GM10847 (cell line): Measurements from ENCODE around the gene PSMC4.

ENCODE experiments used
- POLR2A ChIP-seq: IDR thresholded peaks from 2 replicates; pipeline ENCODE4 v1.6.1; 2011; ENCODE audit not compliant: insufficient read length; ENCODE audit errors: extremely low read depth

The PSMC4 gene

DNA sequence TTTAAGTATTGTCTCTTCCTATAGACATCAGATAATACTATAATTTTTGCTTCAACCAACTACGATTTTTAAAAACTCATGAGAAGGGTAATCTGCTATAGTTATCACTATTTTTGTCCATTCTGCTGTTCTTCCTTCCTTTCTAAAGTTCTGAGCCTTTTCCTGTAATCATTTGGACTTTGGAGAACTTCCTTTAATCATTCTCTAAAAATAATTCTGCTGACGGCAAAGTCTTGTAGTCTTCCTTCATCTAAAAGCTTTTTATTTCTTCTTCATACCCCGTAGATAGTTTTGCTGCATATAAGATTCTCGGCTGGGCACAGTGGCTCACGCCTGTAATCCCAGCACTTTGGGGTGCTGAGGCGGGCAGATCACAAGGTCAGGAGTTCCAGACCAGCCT lies 31.4 kb upstream of the PSMC4 start:
- no peak for TF ChIP-seq POLR2A

DNA sequence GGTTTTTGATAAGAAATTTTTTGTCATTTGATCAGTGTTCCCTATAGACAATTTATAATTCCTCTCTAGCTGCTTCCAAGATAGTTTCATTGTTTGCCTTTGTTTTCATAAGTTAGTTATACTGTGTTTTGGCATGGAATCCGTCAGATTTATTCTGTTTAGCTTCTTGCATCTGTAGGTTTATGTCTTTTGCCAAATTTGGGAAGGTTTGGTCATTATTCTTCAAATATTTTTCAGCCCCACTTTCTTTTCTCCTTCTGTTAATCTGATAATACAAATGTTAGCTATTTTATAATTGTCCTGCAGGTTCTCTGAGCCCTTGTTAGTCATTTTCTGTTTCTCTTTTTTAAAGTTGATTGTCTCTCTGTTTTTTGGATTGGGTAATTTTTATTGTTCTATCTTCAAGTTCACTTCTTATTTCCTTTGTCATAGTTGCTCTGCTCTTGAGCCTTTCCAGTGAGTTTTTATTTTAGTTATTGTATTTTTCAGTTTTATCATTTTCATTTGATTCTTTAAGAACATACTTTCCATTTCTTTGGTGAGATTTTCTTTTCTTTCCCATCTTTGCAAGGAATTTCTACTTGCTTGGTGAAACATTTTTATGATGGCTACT lies 30.6 kb upstream of the PSMC4 start:
- no peak for TF ChIP-seq POLR2A

DNA sequence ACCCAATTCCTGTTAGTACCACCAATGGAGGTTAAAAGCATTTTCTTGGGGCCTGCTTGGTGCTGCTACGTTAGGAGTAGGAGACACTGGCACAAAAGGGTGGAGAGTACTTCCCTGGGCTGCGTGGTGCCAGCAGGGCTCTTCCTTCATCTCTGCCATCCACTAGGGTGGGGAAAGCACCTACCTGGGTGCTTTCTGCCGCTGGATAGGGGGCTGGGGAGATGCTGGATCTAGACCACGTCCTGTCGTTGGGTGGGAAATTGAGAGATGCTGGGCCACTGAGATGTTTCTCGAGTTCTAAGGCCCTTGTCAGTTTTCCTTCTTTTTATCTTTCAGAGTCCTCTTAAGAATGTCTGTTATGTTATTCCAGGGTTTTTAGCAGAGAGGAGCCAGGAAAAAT lies 29.8 kb upstream of the PSMC4 start:
- TF ChIP-seq POLR2A: no peak

DNA sequence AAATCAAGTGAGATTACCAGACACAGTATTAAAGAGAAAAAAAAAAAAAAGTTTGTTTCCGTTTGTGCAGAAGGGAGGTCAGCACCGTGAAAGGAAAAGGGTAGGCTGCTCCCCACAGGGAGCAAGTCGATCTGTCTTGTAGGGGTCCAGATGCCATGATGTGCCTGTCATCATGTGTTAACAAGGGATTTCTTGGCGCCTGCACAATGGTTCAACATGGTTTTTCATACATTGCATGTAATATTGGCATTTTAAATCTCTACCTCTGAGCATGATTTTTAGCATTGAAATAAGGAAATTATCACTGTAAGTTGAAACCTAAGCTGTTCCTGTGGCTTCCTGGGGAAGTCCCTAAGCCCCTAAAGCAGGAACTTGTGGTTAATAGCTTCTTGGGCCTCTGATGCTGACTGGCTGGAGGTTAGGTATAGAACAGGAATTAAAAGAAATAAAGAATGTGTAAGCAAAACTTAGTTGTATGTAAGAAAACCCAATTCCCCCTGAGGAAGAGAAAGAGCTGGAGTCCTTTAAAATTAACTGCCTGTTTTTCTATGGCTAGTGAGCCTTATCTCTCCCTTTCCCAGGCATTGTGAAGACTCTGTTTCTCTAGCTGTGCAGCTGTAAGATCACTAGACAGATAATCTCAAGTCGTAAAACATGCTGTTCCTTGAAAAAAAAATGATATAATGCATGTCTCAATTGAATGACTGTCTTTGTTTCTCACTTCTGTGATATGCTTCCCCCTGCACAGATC lies 29.2 kb upstream of the PSMC4 start:
- no peak for TF ChIP-seq POLR2A

DNA sequence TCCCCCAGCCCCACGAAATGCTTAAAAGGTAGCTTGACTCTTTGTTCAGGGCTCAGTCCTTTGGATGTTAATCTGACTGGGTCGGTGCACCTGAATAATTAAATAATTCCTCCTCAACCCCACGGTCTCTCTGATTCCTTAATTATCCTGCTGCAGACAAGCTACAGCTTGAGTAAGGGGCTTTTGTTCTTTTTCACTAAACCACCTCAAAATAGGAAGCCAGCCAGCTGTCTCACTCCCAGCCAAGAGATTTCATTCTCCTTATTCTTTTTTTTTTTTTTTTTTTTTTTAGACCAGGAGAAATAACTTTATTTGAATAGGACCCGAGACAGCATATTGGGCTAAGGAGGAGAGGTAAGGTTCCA lies 28.6 kb upstream of the PSMC4 start:
- TF ChIP-seq POLR2A: no peak

DNA sequence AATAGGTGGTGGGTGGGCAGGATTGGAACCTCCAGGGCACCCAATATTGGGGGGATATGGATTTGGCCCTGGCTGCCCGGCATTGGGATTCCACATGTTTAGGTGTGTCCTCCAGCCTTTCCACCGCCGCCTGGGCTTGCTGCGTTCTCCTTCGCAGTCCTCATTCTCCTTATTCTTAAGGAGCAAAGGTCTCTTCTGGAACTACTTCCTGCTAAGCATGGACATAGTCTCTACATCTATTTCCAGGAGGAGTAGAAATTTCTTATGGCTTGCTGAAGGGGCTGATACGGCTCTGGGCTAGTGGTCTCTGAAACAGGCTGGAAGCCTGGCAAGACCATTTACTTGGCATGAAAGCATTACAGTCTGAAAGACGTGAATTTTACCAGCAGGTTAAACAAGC lies 27.4 kb upstream of the PSMC4 start:
- no peak for TF ChIP-seq POLR2A

DNA sequence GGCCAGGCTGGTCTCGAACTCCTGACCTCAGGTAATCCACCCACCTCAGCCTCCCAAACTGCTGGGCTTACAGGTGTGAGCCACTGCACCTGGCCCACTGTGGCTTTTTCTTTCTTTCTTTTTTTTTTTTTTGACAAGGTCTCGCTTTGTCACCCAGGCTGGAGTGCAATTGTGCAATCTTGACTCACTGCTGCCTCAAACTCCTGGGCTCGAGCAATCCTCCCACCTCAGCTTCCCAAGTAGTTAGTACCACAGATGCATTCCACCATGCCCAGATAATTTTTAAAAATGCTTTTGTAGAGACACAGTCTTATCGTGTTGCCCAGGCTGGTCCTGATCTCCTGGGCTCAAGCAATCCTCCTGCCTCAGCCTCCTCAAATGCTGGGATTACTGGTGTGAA lies 24.4 kb upstream of the PSMC4 start:
- no peak for TF ChIP-seq POLR2A

DNA sequence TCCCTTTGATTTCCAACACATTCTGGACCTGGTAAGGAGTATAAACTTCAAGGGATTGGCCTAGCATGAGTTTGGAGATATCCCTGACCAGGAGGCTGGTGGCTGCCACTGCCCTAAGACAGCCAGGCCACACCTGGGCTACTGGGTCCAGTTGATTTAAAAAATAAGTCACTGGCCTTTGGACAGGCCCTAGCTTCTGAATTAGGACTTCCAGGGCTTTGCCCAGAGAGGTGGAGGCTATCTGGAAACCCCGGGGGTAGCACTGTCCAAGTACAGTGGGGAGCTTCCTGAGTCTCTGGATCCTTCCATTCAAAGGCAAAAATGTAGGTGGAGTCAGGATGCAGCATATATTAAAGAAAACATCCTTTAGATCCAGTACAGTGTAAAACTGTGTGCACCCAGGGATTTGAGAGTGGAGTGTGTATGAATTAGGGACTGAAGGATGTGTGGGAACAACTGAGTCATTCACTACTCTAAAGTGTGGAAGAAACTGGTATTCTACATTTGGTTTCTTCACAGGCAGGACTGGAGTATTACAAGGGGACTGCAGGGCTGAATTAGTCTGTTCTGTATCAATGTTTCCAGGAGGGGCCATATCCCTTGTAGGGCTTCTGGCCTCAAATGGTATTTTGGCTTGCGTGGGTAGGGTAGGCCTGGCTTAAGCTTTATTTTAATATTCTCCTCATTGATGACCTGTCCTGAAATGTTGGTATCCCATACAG lies 21.8 kb upstream of the PSMC4 start:
- TF ChIP-seq POLR2A: no peak

DNA sequence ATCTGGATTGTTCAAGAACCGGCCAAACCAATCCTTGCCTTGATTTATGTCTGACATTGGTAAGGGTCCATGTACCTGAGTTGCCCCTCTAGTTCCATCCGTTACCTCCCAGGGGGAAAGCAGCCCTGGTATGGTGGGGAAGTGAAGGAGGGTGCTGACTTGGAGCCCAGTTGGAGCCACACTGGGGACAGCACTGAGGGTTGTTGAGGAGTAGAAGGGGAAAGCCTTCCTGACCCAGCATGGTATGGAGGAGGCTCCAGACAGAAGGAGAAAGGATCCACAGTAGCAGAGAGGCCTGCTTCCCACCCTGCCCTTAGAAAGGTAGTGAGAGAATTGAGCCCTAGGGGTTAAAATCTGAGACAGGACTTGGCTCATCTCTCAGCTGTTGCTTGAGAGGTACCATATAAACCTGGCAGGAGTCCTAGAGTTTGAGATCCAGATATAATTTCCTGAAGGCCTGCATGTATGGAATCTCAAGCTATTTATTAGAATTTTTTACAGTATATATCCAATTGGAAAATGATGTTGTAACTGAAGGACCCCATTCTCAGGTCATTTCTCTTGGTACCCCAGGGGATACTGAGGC lies 19.8 kb upstream of the PSMC4 start:
- no peak for TF ChIP-seq POLR2A

DNA sequence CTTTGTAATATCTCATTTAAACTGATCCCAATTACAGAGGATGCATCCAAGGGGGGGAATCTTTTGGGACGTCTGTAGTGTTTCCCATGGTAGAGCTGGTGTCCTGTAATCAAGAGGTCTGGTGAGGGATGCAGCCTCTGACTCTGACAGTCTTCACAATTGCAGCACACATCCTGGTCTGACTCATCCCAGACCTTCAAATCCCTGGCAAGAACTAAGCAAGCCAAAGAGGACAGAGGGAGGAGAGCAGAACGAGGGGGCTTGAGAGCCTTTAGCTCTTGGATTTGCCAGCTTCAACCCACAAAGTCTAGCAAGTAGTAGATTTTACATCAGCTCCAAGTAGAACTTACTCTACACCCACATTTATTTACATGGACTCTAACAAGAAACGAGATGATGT lies 19.3 kb upstream of the PSMC4 start:
- no peak for TF ChIP-seq POLR2A

DNA sequence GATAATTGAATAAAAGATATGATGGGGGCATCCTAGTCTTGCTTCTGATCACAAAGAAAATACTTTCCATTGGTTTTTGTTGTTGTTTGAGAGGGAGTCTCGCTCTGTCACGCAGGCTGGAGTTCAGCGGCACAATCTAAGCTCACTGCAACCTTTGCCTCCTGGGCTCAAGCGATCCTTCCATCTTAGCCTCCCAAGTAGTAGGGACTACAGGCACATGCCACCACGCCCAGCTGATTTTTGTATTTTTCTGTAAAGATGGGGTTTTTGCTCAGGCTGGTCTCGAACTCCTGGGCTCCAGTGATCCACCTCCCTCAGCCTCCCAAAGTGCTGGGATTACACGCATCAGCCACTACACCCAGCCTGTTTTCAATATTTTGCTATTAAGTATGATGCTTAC lies 17.1 kb upstream of the PSMC4 start:
- TF ChIP-seq POLR2A: no peak

DNA sequence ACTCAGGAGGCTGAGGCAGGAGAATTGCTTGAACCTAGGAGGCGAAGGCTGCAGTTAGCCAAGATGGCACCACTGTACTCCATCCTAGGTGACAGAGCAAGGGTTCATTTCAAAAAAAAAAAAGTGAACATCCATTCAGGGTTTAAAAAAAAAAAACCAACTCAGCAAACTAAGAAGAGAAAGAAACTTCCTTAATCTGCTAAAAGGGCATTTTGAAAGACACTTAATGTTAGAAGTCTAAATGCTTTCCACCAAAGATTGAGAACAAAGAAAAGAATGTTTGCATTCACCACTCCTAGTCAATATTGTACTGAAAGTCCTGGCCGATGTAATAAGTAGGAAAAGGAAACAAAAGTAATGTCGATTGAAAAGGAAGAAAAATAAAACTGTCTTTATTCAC lies 7.1 kb upstream of the PSMC4 start:
- TF ChIP-seq POLR2A: no peak

DNA sequence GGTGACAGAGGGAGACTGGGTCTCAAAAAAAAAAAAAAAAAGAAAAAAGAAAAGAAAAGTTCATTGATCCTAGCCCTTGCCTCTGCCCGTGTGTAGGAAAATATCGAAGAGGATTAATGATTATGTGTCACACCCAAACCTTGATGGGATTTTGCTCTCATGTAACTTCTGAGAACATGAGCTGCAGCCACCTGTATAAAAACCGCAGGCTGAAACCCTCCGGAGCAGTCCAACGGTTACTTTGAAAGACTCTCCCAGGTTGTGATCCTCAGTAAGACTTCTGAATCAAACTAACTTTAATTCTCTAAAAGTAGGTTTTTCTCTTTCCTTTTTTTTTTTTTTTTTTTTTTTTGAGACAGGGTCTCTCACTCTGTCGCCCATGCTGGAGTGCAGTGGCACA lies 4.3 kb upstream of the PSMC4 start:
- no peak for TF ChIP-seq POLR2A

DNA sequence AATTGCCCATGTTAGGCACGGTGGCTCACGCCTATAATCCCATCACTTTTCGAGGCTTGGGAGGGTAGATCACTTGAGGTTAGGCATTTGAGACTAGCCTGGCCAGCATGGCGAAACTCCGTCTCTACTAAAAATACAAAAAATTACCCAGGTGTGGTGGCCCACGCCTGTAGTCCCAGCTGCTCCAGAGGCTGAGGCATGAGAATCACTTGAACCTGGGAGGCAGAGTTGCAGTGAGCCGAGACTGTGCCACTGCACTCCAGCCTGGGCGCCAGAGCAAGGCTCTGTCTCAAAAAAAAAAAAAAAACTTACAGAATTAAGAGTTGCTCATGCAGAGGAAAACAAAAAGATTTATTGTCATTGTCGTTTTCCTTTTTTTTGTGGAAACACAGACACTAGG lies 3.4 kb upstream of the PSMC4 start:
- no peak for TF ChIP-seq POLR2A

DNA sequence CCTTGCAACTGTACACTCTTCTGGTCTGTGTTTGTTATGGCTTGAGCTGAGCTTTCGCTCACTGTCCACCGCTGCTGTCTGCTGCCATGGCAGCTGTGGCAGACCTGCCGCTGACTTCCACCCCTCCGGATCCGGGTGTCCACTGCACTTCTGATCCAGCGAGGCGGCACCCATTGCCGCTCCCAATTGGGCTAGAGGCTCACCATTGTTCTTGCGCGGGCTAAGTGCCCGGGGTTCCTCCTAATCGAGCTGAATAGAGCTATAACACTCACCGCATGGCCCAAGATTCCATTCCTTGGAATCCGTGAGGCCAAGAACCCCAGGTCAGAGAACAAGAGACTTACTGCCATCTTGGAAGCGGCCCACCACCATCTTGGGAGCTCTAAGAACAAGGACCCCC lies 2.2 kb upstream of the PSMC4 start:
- TF ChIP-seq POLR2A: no peak

DNA sequence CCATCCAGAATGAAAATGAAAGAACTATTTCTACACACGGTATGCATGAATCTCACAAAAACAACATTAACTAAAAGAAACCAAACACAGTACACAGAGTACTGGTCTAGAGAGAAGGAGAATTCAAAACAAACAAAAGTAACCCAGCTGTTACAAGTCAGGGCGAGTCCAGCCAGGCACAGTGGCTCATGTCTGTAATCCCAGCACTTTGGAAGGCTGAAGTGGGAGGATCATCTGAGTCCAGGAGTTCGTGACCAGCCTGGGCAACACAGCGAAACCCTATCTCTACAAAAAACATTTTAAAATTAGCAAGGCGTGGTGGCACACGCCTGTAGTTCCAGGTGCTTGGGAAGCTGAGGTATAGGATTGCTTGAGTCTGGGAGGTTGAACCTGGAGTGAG lies 1.7 kb upstream of the PSMC4 start:
- no peak for TF ChIP-seq POLR2A

DNA sequence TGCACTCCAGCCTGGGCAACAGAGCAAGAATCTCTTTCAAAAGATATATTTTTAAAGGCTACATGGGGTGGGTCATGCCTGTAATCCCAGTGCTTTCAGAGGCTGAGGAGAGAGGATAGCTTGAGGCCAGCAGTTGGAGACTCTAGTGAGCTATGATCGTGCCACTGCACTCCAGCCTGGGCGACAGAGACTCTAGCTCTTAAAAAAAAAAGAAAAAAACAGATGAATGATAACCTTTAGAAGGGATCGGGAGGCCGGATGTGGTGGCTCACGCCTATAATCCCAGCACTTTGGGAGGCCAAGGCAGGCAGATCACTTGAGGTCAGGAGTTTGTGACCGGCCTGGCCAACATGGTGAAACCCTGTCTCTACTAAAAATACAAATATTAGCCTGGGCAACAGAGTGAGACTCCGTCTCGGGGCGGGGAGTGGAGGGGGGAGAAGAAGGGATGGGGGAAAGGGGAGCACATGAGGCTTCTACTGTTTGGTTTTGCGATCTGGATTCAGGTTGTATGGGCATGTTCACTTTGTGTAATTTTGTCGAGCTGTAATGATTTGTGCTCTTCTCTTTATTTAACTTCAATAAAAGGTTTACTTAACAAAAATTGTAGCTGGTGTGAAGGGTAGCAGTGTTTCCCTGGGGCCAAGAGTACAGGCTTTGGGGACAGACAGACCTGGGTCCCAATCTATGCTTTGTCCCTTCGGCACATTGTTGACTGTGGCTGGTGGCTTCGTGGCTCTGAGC lies 1.1 kb upstream of the PSMC4 start:
- TF ChIP-seq POLR2A: no peak

DNA sequence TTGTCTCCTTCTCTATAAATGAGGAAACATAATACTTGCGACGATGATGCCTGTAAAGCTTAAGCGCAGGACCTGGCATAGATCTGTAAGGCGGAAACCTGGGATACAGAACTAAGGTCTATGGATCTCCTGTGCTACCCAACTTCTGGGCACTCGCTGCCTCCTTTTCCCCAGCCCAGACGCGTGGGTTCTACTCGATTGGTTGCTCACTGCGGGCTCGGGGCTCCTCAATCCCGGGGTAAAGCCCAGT lies 615 bp upstream of the PSMC4 start:
- TF ChIP-seq POLR2A: no peak
